Tibial artery (tissue), 4 donors: Measurements from ENCODE around the gene CAPN5.

Source experiments
- DNase-seq, 2 donors: peaks; one replicate each; pipeline ENCODE4 v3.0.0-alpha.2; 2019
- H3K27ac ChIP-seq, 2 donors: fragments of 200-600 bp; sonication (generic) in 1 of 2; 1 replicate in 1 of 2; 2 replicates in 1 of 2; pipeline ENCODE4 v1.5.1; 2018 to 2019; ENCODE audit warnings: mild to moderate bottlenecking in 1 of 2
- H3K27me3 ChIP-seq, 2 donors: fragments of 200-600 bp; sonication (generic) in 1 of 2; one replicate each; pipeline versions ENCODE4 v1.5.1 to v1.6.0; 2016 to 2019
- H3K36me3 ChIP-seq, 3 donors: fragments of 200-600 bp; sonication (generic) in 2 of 3; one replicate each; pipeline ENCODE4 v1.5.1; 2016 to 2019; ENCODE audit warnings: mild to moderate bottlenecking in 2 of 3
- H3K4me1 ChIP-seq, 4 donors: fragments of 200-600 bp; sonication (generic) in 2 of 4; 1 replicate in 3 of 4; 2 replicates in 1 of 4; pipeline ENCODE4 v1.5.1; 2016 to 2019
- H3K4me3 ChIP-seq, 2 donors: fragments of 200-600 bp; sonication (generic) in 1 of 2; 1 replicate in 1 of 2; 2 replicates in 1 of 2; pipeline ENCODE4 v1.5.1; 2018 to 2019; ENCODE audit warnings: mild to moderate bottlenecking in 2 of 2
- H3K9me3 ChIP-seq, 3 donors: fragments of 200-600 bp; sonication (generic) in 1 of 3; one replicate each; pipeline ENCODE4 v1.5.1; 2016 to 2019
- intact Hi-C: fragments of 100-400 bp; cut with DNase I; formaldehyde crosslinking; loops from one replicate; pipeline ENCODE4 v1.15.0; 2023; ENCODE audit warnings: low total_unique reads
- TF ChIP-seq, protein P1 (sequence below), 2 experiments: fragments of 200-600 bp in 1 of 2; fragments of 450-650 bp in 1 of 2; IDR thresholded peaks; one replicate each; pipeline ENCODE4 v1.5.1; 2017 to 2019; ENCODE audit warnings: antibody characterized with exemption in 2 of 2, mild to moderate bottlenecking in 1 of 2, moderate library complexity in 1 of 2

CAPN5 gene

DNA sequence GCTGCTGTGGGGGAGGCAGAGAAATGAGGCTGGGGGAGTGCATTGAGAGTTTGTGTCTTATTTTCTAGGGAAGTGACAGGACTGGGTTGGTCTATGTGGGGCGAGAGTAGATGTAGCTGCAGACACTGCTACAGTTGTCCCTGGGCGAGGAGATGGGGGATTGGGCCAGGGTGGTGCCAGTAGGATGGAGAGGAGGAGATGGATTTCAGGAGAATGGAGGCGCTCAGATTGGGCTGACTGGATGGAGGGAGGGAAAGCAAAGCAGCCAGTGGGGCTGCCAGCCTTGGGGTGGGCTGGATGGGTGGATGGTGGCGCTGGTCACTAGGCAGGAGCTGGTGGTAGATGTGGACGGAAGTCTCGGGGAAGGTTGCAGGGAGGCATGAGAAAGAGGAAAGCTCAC is 45.2 kb downstream of the CAPN5 start:
- intact Hi-C loops = no loop called here
- H3K27ac ChIP-seq = no peak overlapping the region

DNA sequence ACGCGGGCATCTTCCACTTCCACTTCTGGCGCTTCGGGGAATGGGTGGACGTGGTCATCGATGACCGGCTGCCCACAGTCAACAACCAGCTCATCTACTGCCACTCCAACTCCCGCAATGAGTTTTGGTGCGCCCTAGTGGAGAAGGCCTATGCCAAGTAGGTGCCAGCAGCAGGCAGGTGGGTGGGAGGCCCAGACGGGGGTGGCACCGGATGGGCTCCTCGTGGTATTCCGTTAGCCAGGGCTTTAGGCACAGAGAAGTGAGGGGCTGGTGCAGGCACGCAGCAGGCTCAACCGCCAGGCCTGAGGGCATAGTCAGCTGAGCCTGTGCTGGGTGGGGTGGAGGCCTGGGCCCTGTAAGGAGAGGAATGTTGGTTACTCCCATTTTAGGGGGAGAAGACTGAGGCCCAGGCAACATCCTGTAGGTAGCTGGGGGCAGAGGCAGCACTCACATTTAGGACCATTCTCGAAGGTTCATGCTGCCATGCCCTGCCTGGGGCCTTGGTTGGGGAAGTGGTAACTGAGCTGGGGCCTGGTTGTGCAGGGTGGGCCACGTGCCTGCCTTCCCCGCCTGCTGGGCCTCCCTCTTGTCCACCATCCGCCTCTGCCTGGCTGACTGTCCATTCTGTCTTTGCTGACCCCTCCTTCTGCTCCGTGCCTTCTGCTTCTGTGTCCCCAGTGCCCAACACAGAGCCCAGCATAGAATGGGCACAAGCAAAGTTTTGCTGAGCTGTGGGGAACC is 46.0 kb downstream of the CAPN5 start:
- Histone ChIP-seq H3K4me3 (no peak overlapping the region), H3K9me3 (no peaks in the 10 kb centered on the region), H3K27me3 (no peaks in the 10 kb centered on the region), H3K27ac (no peak overlapping the region), H3K4me1 (peaks cover 0 to 4% (median 2%) of the 10 kb centered on the region in 4 donors), H3K36me3 (peaks cover 0 to 14% (median 4%) of the 10 kb centered on the region in 3 donors)
- intact Hi-C loops = no loop called here
- TF ChIP-seq, protein P1, sequence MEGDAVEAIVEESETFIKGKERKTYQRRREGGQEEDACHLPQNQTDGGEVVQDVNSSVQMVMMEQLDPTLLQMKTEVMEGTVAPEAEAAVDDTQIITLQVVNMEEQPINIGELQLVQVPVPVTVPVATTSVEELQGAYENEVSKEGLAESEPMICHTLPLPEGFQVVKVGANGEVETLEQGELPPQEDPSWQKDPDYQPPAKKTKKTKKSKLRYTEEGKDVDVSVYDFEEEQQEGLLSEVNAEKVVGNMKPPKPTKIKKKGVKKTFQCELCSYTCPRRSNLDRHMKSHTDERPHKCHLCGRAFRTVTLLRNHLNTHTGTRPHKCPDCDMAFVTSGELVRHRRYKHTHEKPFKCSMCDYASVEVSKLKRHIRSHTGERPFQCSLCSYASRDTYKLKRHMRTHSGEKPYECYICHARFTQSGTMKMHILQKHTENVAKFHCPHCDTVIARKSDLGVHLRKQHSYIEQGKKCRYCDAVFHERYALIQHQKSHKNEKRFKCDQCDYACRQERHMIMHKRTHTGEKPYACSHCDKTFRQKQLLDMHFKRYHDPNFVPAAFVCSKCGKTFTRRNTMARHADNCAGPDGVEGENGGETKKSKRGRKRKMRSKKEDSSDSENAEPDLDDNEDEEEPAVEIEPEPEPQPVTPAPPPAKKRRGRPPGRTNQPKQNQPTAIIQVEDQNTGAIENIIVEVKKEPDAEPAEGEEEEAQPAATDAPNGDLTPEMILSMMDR (IDR thresholded peaks at IDR 0.05) = no peak
- no peak for DNase-seq

More for the DNA sequence above, 45.2 kb downstream of the CAPN5 start:
- Histone ChIP-seq H3K36me3 (peaks cover 0 to 12% (median 4%) of the 10 kb centered on the region in 3 donors), H3K27me3 (no peaks in the 10 kb centered on the region), H3K4me1 (peaks cover 0 to 11% (median 6%) of the 10 kb centered on the region in 4 donors), H3K4me3 (no peak overlapping the region), H3K9me3 (no peaks in the 10 kb centered on the region)
- DNase-seq = no peak
- TF ChIP-seq, protein P1 (IDR thresholded peaks at IDR 0.05) = no peak

DNA sequence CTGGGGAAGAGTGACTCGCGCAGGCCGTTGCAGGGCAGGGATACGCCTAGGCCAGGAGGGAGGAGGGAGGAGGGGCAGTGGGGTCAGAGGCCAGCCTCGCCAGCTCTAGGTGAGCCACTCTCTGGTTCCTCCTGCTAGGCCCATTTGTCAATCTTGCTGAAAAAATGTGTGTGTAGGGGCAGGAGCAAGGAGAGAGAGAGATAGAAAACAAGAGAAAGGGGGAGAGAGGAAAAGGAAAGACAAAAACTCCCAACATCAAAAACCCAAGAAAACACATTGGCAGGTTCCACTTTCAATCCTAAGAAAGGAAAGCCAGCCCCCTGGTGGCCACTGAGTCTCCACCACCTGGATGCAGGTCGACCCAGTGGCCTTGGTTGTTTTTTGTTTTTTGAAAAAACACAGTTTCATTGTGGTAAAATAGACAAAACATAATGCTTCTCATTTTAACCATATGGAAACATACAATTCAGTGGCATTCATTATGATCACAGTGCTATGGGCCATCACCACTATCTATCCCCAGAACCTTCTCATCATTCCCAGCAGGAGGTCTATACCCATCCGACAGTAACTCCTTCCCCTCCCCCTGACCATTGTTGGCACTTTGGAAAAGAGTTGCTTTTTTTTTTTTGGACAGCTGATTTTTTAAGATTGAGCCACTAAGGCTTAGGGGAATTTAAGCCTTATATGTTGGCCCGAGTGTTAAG is 46.8 kb downstream of the CAPN5 start:
- no peak overlapping the region for H3K27ac ChIP-seq
- TF ChIP-seq, protein P1 (IDR thresholded peaks at IDR 0.05) = peak in 1 of 2 experiments; percentile 47
- peaks cover 0 to 21% (median 8%) of the 10 kb centered on the region in 3 donors for H3K36me3 ChIP-seq
- DNase-seq = no peak
- intact Hi-C loops = no loop called here
- H3K9me3 ChIP-seq = no peaks in the 10 kb centered on the region
- H3K27me3 ChIP-seq = no peaks in the 10 kb centered on the region
- H3K4me3 ChIP-seq = no peak overlapping the region
- H3K4me1 ChIP-seq = no peaks in the 10 kb centered on the region

DNA sequence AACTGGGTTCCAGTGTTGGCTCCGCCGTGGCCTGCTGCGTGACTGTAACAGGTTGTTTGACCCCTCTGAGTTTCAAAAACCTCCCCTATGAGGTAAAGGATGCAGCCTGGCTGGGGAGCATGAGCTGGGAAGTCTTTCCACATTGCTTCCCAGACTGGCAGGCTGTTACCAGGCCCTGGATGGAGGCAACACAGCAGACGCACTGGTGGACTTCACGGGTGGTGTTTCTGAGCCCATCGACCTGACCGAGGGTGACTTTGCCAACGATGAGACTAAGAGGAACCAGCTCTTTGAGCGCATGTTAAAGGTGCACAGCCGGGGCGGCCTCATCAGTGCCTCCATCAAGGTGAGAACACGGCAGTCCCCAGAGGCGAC is 47.3 kb downstream of the CAPN5 start:
- Histone ChIP-seq H3K4me1 (no peaks in the 10 kb centered on the region), H3K27ac (no peak overlapping the region), H3K27me3 (no peaks in the 10 kb centered on the region), H3K36me3 (peaks cover 0 to 26% (median 12%) of the 10 kb centered on the region in 3 donors), H3K9me3 (no peaks in the 10 kb centered on the region), H3K4me3 (no peak overlapping the region)
- intact Hi-C loops = no loop called here
- no peak for DNase-seq
- TF ChIP-seq, protein P1 (IDR thresholded peaks at IDR 0.05) = no peak

DNA sequence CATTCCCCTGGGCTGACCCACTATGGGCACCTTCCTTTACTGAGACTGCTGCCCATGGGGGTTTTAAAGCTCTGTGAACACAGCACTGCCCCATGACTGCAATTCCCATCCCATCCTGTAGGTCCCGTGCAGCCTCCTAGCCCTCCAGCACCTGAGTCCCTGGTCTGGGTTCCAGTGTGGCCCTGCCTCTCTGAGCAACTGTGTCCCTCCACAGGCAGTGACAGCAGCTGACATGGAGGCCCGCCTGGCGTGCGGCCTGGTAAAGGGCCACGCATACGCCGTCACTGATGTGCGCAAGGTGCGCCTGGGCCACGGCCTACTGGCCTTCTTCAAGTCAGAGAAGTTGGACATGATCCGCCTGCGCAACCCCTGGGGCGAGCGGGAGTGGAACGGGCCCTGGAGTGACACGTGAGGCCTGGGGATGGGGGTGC is 48.4 kb downstream of the CAPN5 start:
- Histone ChIP-seq H3K4me3 (no peak overlapping the region), H3K9me3 (no peaks in the 10 kb centered on the region), H3K27me3 (no peaks in the 10 kb centered on the region), H3K4me1 (no peaks in the 10 kb centered on the region), H3K27ac (no peak overlapping the region), H3K36me3 (peaks cover 0 to 37% (median 13%) of the 10 kb centered on the region in 3 donors)
- TF ChIP-seq, protein P1 (IDR thresholded peaks at IDR 0.05) = no peak
- no peak for DNase-seq
- intact Hi-C loops = no loop called here
